SU-DHL-6 (cell line): ENCODE results near the gene SYVN1.

ENCODE experiments used
- H2AFZ ChIP-seq: fragments of 200-600 bp; sonication (generic); 2 replicates; pipeline ENCODE4 v1.6.1; 2014; ENCODE audit warnings: low read depth, mild to moderate bottlenecking, moderate library complexity, mixed read lengths, antibody characterized with exemption, low read length; ENCODE audit not compliant: severe bottlenecking
- H3F3A ChIP-seq: fragments of 200-600 bp; shearing (Covaris generic); 2 replicates; pipeline ENCODE4 v1.6.0; 2016; ENCODE audit warnings: antibody characterized with exemption, mild to moderate bottlenecking; ENCODE audit not compliant: insufficient read depth
- H3K27ac ChIP-seq: fragments of 200-600 bp; sonication (generic); 2 replicates; pipeline ENCODE4 v1.5.1; 2016; ENCODE audit warnings: low read depth, mild to moderate bottlenecking, low read length, moderate library complexity, mixed read lengths
- H3K27me3 ChIP-seq: fragments of 200-600 bp; sonication (generic), shearing (Covaris generic); 2 replicates; pipeline ENCODE4 v1.6.0; 2014; ENCODE audit warnings: mild to moderate bottlenecking, low read length
- H3K36me3 ChIP-seq: fragments of 200-600 bp; sonication (generic); 2 replicates; pipeline ENCODE4 v1.6.1; 2014; ENCODE audit warnings: mild to moderate bottlenecking, low read length, mixed read lengths
- H3K4me2 ChIP-seq: fragments of 300-600, 200-600 bp; shearing (Covaris generic), sonication (generic); 2 replicates; pipeline ENCODE4 v1.6.0; 2014; ENCODE audit warnings: low read length, low read depth, mild to moderate bottlenecking; ENCODE audit not compliant: poor library complexity, severe bottlenecking
- H3K4me3 ChIP-seq: fragments of 200-600 bp; sonication (generic); 2 replicates; pipeline ENCODE4 v1.5.1; 2014; ENCODE audit warnings: antibody characterized with exemption, low read length, mild to moderate bottlenecking, mixed read lengths; ENCODE audit not compliant: insufficient read depth, poor library complexity, severe bottlenecking
- H3K79me2 ChIP-seq: fragments of 200-600 bp; sonication (generic); 2 replicates; pipeline ENCODE4 v1.6.1; 2014; ENCODE audit warnings: mild to moderate bottlenecking, low read length, moderate library complexity; ENCODE audit not compliant: insufficient read depth
- H3K9ac ChIP-seq: fragments of 200-600 bp; sonication (generic); 2 replicates; pipeline ENCODE4 v1.7.0; 2014; ENCODE audit warnings: mild to moderate bottlenecking, low read length
- H3K9me2 ChIP-seq: fragments of 200-600 bp; sonication (generic); replicated peaks from 2 replicates; pipeline ENCODE4 v1.6.1; 2014; ENCODE audit warnings: low read length; ENCODE audit not compliant: insufficient read depth
- H3K9me3 ChIP-seq: fragments of 200-600 bp; sonication (generic); 2 replicates; pipeline ENCODE4 v1.6.1; 2014; ENCODE audit warnings: low read length, mixed read lengths; ENCODE audit not compliant: insufficient read depth
- H4K20me1 ChIP-seq: fragments of 200-600 bp; sonication (generic); 2 replicates; pipeline ENCODE4 v1.6.1; 2014; ENCODE audit warnings: low read depth, mild to moderate bottlenecking, antibody characterized with exemption, low read length, moderate library complexity, mixed read lengths
- EZH2phosphoT487 ChIP-seq: fragments of 200-600 bp; sonication (generic), shearing (Covaris generic); conservative IDR thresholded peaks from 2 replicates; pipeline ENCODE4 v1.6.1; 2018; ENCODE audit warnings: mild to moderate bottlenecking, antibody characterized with exemption, low read length, moderate library complexity, mixed read lengths
- TF ChIP-seq, protein P1 (sequence below): fragments of 200-600 bp; sonication (generic); IDR thresholded peaks from one replicate; pipeline ENCODE4 v1.5.1; 2017; ENCODE audit warnings: antibody characterized with exemption, mild to moderate bottlenecking, low read length, moderate library complexity; ENCODE audit not compliant: insufficient read depth, poor library complexity, severe bottlenecking

SYVN1 gene

DNA sequence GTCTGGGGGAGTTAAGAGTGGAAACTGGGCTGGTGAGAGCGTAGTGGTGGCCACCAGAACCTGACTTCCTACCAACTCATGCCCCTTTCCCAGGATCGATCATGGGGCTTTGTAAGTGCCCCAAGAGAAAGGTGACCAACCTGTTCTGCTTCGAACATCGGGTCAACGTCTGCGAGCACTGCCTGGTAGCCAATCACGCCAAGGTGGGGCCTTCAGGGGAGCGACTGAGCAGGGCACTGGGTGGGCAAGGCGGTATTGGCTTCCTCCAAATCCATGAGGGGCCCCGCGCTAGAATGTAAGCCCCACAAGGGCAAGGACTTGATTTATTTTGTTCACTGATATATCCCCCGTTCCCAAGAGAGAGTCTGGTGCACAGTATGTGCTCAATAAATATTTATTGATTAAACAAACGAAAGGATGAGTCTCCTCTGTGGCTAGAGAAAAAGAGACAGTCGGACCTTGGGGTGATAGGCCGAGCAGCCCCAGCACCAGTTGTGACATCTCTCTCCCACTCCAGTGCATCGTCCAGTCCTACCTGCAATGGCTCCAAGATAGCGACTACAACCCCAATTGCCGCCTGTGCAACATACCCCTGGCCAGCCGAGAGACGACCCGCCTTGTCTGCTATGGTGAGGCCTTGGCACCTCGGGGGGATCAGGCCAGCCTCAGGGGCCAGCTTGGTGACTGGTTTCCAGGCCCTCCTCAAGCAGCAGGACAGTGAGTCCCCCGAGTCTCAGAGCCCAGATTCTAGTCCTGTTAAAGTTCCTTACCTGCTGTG is 49.5 kb downstream of the SYVN1 start:
- peak overlapping the region; percentile 88 for H3K9ac ChIP-seq
- H3K27ac ChIP-seq: peak overlapping the region; percentile 80
- peak overlapping the region; percentile 73 for H3K4me2 ChIP-seq
- H3K27me3 ChIP-seq: no peaks in the 10 kb centered on the region
- H3K79me2 ChIP-seq: peaks cover 50% of the 10 kb centered on the region
- TF ChIP-seq, protein P1, sequence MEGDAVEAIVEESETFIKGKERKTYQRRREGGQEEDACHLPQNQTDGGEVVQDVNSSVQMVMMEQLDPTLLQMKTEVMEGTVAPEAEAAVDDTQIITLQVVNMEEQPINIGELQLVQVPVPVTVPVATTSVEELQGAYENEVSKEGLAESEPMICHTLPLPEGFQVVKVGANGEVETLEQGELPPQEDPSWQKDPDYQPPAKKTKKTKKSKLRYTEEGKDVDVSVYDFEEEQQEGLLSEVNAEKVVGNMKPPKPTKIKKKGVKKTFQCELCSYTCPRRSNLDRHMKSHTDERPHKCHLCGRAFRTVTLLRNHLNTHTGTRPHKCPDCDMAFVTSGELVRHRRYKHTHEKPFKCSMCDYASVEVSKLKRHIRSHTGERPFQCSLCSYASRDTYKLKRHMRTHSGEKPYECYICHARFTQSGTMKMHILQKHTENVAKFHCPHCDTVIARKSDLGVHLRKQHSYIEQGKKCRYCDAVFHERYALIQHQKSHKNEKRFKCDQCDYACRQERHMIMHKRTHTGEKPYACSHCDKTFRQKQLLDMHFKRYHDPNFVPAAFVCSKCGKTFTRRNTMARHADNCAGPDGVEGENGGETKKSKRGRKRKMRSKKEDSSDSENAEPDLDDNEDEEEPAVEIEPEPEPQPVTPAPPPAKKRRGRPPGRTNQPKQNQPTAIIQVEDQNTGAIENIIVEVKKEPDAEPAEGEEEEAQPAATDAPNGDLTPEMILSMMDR: no peak
- TF ChIP-seq EZH2phosphoT487: no peak
- no peak overlapping the region for H2AFZ ChIP-seq
- H3K9me2 ChIP-seq: no peaks in the 10 kb centered on the region
- no peaks in the 10 kb centered on the region for H3K9me3 ChIP-seq
- H3K36me3 ChIP-seq: peaks cover 12% of the 10 kb centered on the region
- H4K20me1 ChIP-seq: no peaks in the 10 kb centered on the region
- H3K4me3 ChIP-seq: peak overlapping the region; percentile 98
- no peaks in the 10 kb centered on the region for H3F3A ChIP-seq

- H3K36me3 ChIP-seq: peaks cover 12% of the 10 kb centered on the region
- peak within 1 kb of the TSS; percentile 83 for H3K4me2 ChIP-seq
Observed at GRCh38 chr11:65083834-65084597, 50.3 kb downstream of the SYVN1 start, which contains the start of the genes CDCA5 and ZFPL1. Gene CDCA5, minus strand, starts transcription at chr11:65084040. Its CDS starts 62 bp downstream, at chr11:65083978. Gene ZFPL1, plus strand, starts transcription at chr11:65084222. Its CDS starts 477 bp downstream, at chr11:65084699.

GRCh38 chr11:65083134-65083833 is 51.0 kb downstream of the SYVN1 start:
- no peak for TF ChIP-seq EZH2phosphoT487
- TF ChIP-seq, protein P1: no peak
- Histone ChIP-seq H3K27me3 (no peaks in the 10 kb centered on the region), H3K79me2 (peaks cover 63% of the 10 kb centered on the region), H3K9me2 (no peaks in the 10 kb centered on the region), H3F3A (0 out of 2 replicates have a peak, but pooled peaks cover under 1% of the 10 kb centered on the region), H3K36me3 (peaks cover 12% of the 10 kb centered on the region), H2AFZ (peak overlapping the region; percentile 39), H3K9ac (peak overlapping the region; percentile 88), H3K9me3 (no peaks in the 10 kb centered on the region), H3K4me2 (peak overlapping the region; percentile 83), H3K4me3 (peak overlapping the region; percentile 98), H4K20me1 (no peaks in the 10 kb centered on the region), H3K27ac (peak overlapping the region; percentile 80)

More at GRCh38 chr11:65083834-65084597, 50.3 kb downstream of the SYVN1 start, which contains the start of the genes CDCA5 and ZFPL1:
- no peaks in the 10 kb centered on the region for H3K9me3 ChIP-seq
- no peaks in the 10 kb centered on the region for H4K20me1 ChIP-seq
- peaks cover 56% of the 10 kb centered on the region for H3K79me2 ChIP-seq
- no peak for TF ChIP-seq EZH2phosphoT487
- TF ChIP-seq, protein P1: no peak
- H2AFZ ChIP-seq: peak within 1 kb of the TSS; percentile 39
- peak within 1 kb of the TSS; percentile 98 for H3K4me3 ChIP-seq
- H3K9ac ChIP-seq: peak within 1 kb of the TSS; percentile 88
- no peaks in the 10 kb centered on the region for H3K27me3 ChIP-seq
- H3K9me2 ChIP-seq: no peaks in the 10 kb centered on the region
- H3K27ac ChIP-seq: peak within 1 kb of the TSS; percentile 80
- no peaks in the 10 kb centered on the region for H3F3A ChIP-seq
